ENCODE results near the gene MAP4.
"Not testable (repeated sequence)": the region's sequence is repeated elsewhere in the genome, so short reads cannot be mapped to it uniquely, and the experiment has no call there.

Gene MAP4, protein sequence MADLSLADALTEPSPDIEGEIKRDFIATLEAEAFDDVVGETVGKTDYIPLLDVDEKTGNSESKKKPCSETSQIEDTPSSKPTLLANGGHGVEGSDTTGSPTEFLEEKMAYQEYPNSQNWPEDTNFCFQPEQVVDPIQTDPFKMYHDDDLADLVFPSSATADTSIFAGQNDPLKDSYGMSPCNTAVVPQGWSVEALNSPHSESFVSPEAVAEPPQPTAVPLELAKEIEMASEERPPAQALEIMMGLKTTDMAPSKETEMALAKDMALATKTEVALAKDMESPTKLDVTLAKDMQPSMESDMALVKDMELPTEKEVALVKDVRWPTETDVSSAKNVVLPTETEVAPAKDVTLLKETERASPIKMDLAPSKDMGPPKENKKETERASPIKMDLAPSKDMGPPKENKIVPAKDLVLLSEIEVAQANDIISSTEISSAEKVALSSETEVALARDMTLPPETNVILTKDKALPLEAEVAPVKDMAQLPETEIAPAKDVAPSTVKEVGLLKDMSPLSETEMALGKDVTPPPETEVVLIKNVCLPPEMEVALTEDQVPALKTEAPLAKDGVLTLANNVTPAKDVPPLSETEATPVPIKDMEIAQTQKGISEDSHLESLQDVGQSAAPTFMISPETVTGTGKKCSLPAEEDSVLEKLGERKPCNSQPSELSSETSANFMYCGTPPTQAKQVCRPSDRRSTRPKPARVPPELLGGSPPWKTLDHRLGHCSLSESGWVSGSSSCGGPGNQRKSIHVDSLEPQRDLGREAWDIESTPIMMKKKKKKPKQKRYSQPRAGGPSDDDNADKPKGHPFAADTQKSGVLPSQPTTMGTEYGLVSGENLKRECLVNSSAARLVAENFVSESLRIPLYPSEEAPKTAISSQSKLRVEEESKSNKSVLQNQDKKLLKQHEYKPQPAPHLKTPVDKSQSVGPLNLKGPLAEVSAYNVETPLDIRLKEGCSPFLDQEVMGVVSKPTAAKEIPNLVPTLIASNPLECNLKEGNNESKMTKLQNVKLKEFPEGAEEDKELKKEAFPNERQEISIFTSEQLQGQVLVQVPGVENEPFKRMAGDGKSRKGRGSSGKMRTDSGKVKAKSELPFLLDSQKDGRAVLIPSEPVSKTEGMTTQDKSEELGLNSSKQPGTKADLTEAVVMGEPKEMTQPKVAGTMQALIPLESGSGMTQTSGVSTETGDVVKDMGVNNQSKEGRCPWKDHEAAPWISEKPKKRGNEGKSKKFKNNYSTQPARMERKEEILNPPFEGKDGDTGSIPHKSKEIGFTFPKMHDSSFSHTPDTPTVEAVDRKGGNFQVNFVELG (N-terminal part only)

DNA sequence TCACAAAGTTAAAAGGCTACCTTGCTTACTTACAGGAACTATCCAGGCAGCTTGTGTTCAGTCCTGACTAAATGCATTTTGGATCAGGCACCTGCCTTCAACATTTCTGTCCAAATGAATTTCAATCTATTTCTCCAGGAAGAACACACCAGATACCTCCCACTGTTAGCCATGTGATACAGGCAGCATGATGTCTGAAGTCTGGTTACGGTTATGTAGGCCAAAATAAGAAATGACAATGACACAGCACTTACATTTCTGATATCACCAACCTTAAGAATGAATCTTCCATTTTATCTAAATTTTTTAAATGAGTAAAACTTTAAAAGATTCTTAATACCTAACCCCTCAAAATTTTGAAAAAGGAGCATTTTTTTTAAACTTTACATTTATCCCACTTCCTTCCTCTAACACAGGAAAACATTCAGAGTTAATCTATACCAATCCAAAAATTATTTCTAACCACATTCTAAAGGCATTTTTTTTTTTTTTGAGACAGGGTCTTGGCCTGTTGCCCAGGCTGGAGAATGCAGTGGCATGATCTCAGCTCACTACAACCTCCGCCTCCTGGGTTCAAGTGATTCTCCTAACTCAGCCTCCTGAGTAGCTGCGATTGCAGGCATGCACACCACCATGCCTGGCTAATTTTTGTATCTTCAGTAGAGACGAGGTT lies at the start of gene MAP4:
MAP4 (minus strand) TSS at position 116 of the 673 bp plus-strand sequence. CDS start 17,556 bp downstream, outside the sequence.
- DNase-seq: no peak

DNA sequence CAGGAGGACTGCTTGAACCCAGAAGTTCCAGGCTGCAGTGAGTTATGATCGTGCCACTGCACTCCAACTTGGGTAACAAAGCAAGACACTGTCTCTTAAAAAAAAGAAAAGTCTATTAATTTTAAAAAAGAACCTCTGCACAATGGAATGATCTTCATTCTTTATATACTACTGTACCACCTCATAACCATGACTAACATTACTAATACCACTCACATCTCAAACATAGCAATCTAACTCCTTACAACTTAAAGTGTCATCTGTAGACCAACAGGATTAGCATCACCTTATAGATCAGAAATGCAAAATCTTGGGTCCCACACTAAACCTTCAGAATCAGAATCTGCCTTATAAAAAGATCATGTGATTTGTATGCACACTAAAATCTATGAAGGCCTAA lies 48.8 kb upstream of the MAP4 start:
- no peak for DNase-seq

DNA sequence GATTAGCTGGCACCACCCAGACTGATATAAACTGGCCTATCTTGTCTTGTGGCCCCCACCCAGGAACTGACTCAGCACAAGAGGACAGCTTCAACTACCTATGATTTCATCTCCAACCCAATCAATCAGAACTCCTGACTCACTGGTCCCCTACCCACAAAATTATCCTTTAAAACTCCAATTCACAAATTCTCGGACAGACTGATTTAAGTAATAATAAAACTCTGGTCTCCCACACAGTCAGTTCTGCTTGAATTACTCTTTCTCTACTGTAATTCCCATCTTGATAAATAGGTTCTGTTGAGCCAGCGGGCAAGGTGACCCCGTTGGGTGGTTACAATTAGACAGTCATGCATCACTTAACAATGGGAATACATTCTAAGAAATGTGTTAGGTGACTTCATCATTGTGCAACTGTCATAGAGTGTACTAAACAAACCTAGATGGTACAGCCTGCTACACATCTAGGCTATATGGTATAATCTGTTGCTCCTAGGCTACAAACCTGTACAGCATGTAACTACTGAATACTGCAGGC lies 48.1 kb upstream of the MAP4 start:
- DNase-seq: no peak

DNA sequence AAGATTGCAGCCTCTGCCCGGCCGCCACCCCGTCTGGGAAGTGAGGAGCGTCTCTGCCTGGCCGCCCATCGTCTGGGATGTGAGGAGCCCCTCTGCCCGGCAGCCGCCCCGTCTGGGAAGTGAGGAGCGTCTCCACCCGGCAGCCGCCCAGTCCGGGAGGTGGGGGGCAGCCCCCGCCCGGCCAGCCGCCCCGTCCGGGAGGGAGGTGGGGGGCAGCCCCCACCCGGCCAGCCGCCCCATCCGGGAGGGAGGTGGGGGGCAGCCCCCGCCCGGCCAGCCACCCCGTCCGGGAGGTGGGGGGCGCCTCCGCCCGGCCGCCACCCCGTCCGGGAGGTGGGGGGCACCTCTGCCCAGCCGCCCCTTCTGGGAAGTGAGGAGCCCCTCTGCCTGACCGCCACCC lies 45.4 kb upstream of the MAP4 start:
- DNase-seq: not testable (repeated sequence)

DNA sequence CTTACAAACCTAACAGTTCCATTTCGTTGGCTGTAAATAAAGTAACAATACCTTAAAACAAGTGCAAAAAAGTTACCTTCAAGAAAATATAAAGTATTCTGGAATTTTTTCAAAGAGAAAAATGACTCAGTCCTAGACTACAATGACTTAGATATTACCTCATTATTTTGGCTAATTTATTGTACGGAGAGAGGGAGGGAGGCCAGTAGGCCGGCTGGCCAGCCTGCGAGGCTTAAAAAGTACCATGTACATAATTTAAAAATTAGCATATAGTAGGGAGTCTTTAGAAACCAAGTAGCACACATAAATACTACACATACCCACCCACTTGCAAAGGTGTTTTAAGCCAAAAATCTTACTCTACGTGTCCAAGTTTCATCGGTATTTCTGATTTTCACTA lies 41.9 kb upstream of the MAP4 start:
- no peak for DNase-seq

DNA sequence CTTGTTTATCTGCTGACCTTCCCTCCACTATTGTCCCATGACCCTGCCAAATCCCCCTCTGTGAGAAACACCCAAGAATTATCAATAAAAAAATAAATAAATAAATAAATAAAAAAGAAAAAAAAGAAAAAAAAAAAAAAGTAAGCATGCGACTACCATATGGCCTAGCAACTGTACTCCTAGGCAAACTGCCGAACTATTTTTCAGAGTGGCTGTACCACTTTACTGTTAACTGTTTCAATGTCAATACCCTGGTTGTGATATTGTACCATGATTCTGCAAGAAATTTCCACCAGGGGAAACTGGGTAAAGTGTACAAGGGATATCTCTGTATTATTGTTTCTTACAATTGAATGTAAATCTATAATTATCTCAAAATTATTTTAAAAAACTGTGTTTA lies 41.3 kb upstream of the MAP4 start:
- DNase-seq: no peak

DNA sequence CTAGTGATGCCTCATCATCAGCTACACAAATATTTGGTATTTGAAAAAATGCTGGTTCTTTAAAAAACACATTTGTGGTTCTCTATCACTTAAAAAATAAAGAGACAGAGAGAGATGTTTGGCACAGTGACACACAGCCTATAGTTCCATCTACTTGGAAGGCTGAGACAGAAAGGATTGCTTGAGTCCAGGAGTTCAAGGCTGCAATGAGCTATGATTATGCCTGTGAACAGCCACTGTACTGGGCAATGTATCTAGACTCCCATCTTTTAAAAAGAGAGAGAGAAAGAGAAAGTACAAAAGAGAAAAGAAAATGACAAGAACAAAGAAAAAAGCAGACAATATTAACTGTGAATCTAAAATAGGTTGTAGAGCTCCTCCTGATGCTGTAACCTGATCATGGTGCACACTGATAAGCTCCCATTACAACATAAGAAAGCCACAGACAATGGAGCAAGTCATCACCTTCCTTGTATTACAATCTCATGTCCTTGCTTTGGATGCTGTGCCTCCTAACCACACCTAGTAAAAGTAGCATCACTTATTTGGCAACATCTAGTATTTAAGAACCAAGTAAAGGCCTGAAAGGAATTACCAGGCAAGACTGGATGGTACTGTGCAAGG lies 31.7 kb upstream of the MAP4 start:
- DNase-seq: no peak

DNA sequence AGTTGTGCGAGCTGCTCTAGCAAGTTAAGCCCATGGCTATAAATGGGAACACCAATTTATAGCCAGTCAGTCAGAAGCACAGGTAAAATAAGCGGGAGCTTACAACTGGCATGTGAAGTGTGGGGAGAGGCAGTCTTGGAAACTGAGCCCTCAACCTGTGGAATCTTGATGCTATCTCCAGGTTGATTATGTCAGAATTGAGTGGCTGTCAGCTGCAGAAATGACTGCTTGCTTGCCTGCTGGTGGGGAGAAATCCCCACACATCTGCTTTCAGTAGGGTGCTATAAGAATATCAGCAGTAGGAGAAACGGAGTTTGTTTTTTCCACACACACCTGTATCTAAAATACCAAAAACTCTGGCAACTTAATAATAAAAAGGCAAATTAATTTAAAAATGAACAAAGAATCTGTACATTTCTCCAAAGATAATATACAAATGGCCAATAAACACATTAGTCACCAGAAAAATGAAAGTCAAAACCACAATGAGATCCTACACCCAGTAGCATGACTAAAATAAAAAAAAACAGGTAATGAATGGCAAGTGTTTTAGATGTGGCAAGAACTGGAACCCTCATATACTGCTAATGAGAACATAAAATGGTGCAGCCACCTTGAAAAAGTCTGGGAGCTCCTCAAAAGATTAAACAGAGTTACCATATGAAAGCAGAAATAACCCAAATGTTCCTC lies 26.0 kb upstream of the MAP4 start:
- no peak for DNase-seq

DNA sequence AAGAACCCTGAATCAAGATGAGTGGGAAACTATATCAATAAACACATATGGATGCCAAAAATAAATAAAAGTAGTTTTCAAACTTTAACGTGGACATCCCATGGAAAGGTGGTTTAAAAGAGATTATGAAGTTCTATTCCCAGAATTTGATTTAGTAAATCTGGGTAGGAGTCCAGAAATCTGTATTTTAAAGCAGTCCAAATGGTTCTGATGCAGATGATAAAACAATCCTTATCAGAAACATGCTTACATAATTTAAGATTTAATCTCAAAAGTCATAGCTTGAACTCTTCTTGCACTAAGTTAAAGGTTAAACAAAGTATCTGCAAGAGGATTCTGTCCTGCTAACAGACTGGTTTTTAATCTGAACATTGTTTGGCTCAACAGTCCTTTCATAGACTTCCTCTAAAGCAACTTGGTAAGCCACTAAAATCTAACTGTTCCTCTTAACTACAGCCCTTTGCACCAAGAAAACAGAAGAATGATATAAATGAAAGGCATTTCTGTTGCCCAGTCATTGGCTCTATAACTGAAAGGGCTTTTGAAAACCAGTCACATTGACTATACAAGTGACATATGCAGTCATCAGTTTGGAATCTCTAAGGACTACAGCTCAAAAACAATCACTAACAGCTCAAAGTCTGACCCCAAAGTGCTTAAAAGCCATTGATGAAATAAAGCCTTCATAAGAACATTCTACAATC lies 23.4 kb upstream of the MAP4 start:
- no peak for DNase-seq

DNA sequence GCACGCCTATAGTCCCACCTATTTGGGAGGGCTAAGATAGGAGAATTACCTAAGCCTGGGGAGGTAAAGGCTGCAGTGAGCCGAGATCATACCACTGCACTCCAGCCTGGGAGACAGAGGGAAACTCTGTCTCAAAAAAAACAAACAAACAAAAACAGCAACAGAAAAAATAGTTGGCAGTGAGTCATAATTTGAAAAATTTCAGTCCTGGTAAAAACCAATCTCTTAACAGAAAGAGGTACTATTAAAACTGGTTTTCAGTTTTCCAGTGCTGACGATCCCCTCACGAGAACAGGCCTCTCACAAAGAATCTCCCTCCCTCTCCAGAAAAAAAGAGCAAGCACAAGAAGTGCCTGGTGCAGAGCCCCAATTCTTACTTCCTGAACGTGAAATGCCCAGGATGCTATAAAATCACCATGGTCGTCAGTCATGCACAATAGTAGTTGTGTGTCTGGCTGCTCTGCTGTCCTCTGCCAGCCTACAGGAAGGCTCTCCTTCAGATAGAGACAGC lies 22.8 kb upstream of the MAP4 start:
- DNase-seq: no peak

DNA sequence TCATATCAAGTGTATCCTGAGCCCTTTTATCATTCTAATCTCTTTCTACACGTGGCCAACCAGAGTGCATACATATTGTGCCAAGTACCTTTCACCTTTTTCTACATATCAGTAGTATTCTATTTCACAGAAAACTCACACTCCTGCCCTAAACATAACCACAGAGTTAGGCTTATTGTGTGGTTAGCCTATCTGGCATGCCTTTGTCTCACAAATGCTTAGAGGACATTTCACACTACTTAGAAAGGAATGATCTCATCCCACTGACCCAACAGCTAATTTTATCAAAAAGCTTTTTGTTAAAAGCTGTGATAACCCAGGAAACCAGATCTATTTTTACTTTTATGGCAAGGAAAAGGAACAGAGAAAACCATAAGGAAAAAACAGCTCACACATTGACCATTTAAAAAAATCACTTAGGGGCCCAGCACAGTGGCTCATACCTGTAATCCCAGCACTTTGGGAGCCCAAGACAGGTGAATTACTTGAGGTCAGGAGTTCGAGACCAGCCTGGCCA lies 17.8 kb upstream of the MAP4 start:
- DNase-seq: no peak

DNA sequence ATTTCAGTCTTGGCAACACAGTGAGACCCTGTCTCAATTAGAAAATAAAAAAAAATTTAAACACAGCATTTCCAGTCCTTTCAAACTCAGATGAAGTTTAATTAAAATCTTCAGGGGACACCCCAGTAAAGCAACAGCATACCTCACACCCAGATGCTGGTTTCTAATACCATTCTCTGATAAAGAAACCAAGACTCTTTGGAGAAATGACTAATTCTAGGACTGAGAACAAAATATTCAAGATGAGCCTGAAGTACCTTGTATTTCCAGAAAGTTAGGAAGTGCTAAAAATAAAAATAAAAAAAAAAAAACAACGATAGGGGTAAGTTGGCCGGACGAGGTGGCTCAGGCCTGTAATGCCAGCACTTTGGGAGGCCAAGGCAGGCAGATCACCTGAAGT lies 14.0 kb upstream of the MAP4 start:
- DNase-seq: no peak

DNA sequence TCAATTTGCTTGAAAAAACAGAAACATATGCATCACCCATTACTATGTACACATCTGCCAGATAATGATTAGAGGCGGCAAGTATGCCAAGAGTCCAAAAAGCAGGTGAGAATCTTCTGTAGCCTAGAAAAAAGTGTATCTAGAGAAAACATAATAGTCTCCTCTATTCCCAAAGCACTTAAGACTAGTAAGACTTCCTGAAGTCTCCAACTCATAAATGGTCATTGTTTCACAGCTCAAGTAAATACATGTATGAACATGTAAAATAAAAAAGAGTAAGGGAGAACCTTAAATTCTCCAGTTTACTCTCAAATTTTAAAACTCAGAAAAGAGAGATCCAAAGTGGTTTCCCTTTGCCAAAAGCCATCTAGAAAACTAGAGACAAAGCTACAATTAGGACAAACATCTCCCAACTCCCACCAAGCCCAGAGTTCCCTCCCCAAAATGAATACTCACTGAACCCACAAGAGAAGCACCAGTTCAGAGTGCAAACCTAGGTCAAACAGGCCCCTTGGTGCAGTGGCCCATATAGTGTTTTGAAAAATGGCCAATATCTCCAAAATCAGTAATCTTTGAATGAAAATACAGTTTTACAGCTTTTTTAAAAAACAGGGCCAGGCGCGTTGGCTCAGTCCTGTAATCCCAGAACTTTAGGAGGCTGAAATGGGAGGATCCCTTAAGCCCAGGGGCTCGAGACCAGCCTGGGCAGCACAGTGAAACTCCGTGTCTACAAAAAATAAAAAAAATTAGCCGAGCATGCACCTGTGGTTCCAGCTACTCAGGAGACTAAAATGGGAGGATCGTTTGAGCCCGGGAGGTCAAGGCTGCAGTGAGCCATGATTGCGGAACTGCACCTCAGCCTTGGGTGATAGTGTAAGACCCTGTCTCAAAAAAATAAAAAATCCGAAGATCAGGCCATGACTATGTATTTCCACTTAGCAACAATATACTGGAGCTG lies 11.0 kb upstream of the MAP4 start:
- no peak for DNase-seq

DNA sequence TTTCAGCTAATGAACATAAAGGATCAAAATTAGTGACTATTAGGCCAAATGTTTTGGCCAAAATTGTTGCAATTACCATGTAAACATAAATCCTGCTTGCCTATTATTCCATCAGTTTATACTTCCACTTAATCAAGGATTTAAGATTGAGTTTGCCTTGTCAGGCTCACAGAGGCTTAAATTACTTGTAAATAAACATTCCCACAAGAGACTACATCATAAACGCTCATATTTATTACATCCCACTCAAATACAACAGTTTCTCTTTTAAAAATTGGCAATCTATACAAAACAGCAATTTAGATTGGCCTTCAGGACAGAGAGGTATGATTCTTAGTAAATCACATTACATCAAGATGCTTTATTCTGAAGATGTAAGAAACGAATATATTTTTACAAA lies 9.9 kb upstream of the MAP4 start:
- DNase-seq: no peak

DNA sequence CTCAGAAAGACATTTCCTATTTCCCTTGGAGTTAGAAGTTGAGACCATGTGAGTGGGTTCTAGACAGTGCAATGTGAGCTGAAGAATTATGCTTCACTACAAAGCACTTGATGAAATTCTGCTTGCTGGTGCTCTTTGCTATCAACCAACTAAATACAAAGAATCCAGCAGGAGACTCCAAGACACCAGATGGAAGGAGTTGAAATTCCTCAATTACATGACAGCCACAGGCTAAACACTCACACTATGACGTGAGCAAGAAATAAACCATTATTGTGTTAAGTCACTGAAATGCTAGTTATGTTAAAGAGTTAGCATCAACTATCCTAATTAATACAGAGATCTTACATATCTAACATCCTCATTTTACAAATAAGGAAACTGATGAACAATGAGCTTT lies 8.2 kb upstream of the MAP4 start:
- DNase-seq: no peak

DNA sequence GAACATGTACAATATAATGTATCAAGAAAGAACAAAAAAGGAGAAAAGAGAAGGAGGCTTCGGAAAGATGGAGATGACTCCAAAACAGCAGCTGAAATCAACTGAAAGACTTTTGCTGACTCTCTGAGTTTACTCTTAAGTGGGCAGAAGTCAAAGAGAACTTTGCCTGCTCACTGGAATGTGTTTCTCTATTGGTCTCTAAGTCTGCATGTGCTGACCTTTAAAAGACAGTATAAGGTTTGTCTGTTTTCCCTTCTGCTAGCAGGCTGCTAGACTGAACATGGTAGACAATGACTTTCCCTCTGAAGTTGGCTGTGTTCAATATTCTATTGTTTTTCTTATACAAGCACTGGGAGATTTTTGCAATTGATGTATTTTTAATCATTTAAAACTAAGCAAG lies 7.2 kb upstream of the MAP4 start:
- no peak for DNase-seq

DNA sequence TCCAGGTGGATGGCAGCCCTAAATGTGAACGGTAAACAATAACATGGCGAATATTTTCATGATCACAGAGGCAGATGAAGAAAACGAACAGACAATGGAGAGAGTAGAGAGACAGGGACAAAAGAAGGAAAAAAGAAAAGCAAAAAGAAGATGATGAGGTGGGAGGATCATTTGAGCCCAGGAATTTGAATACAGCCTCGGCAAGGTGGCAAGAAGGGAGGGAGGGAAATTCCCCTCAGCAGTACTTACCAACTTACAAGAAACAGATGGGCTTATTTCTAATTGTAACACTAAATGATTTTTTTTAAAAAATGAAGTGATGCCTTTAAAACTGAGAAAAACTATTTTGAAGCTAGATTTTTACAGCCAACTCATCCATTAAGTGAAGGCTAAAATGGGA lies 6.0 kb upstream of the MAP4 start:
- no peak for DNase-seq

DNA sequence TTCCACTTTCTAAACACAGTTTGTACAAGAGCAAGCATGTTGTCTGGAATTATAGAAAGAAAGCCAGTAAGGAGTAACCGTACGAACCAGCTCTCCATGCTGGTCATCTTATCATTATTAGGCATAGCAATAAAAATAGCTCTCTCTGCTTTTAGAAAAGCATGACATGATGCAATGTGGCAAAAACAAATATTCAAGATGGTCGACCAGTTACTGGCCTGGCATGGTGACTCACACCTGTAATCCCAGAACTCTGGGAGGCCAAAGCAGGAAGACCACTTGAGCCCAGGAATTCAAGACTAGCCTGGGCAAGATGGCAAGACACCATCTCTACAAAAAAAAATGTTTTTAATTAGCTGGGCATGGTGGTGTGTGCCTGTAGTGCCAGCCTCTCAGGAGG lies 2.6 kb upstream of the MAP4 start:
- DNase-seq: no peak

Measured in NCI-H1417 treated with DMSO at 0.1 percent for 48 hours (cell line).